Fibroblast of lung (primary cell): ENCODE measurements around the gene ACTL6A.

Source experiments
- CTCF ChIP-seq, 2 donors: IDR thresholded peaks in 1 of 2; conservative IDR thresholded peaks in 1 of 2; 1 replicate in 1 of 2; 2 replicates in 1 of 2; pipeline ENCODE4 v1.5.1; 2011 to 2012; ENCODE audit warnings: low read length in 2 of 2, control low read depth in 1 of 2, inconsistent platforms in 1 of 2, low read depth in 1 of 2, mild to moderate bottlenecking in 1 of 2
- EZH2 ChIP-seq: IDR thresholded peaks from 2 replicates; pipeline ENCODE4 v1.5.1; 2012; ENCODE audit warnings: low read length, control low read depth, mild to moderate bottlenecking; ENCODE audit errors: missing control alignments

DNA sequence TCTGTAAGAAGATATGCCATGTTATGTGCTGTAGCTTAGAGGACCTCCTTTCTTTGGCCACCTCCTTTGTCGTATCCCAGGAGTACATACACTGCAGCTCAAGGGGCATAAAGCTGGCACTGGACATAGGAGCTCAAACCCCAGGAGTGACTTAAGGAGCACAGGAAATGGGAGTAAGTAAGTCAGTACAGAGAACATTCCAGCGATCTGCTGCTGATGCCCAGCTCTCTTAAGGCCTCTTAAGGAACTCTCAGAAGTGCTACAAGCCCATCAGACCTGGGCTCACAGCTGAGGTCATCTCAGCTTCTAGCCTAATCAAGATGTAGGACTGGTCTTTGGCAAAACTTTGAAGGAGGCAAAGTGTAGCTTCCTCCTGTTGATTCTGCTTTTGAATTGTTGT, 21.6 kb upstream of the ACTL6A start:
- TF ChIP-seq CTCF (conservative IDR thresholded peaks at IDR 0.05 in 1 of 2, IDR thresholded peaks at IDR 0.05 in 1 of 2; ENCODE audit: low read depth in 1 of 2, low read length in 2 of 2) (no peak), EZH2 (no peak)
